Stimulated activated CD8-positive, alpha-beta memory T cell treated with anti-CD3 and anti-CD28 coated beads, Interleukin-7, amount 100 ng/mL, for 48 hours (primary cell): Measurements from ENCODE around the gene CALN1.

Source experiments
- DNase-seq, 2 donors: peaks; one replicate each; pipeline ENCODE4 v3.0.0-alpha.2; 2020; ENCODE audit warnings: low read depth in 1 of 2; ENCODE audit errors: extremely low read depth in 1 of 2

CALN1 gene

GRCh38 chr7:72326811-72327210, 85.3 kb downstream of the CALN1 start:
- no peak for DNase-seq

GRCh38 chr7:72326365-72326764, 85.8 kb downstream of the CALN1 start:
- DNase-seq, result no peak

GRCh38 chr7:72325561-72325960, 86.6 kb downstream of the CALN1 start:
- no peak for DNase-seq

- DNase-seq, result no peak
Measured at GRCh38 chr7:72321637-72322036, 90.5 kb downstream of the CALN1 start.

GRCh38 chr7:72321081-72321480, 91.1 kb downstream of the CALN1 start:
- no peak for DNase-seq

- DNase-seq, result no peak
Measured at GRCh38 chr7:72317341-72317740, 94.8 kb downstream of the CALN1 start.

- no peak for DNase-seq
Measured at GRCh38 chr7:72316148-72316547, 96.0 kb downstream of the CALN1 start.

GRCh38 chr7:72313906-72314305, 98.2 kb downstream of the CALN1 start:
- DNase-seq, result no peak

GRCh38 chr7:72310301-72310700, 101.8 kb downstream of the CALN1 start:
- DNase-seq, result no peak

GRCh38 chr7:72309476-72309875, 102.7 kb downstream of the CALN1 start:
- DNase-seq, result no peak

GRCh38 chr7:72308986-72309385, 103.2 kb downstream of the CALN1 start:
- no peak for DNase-seq

GRCh38 chr7:72307566-72307965, 104.6 kb downstream of the CALN1 start:
- no peak for DNase-seq

GRCh38 chr7:72298912-72299311, 113.2 kb downstream of the CALN1 start:
- DNase-seq, result no peak

GRCh38 chr7:72298091-72298490, 114.0 kb downstream of the CALN1 start:
- DNase-seq, result no peak

GRCh38 chr7:72297636-72298035, 114.5 kb downstream of the CALN1 start:
- DNase-seq, result no peak

GRCh38 chr7:72292794-72293193, 119.3 kb downstream of the CALN1 start:
- DNase-seq, result no peak

GRCh38 chr7:72292118-72292517, 120.0 kb downstream of the CALN1 start:
- DNase-seq, result no peak

GRCh38 chr7:72286519-72286918, 125.6 kb downstream of the CALN1 start:
- DNase-seq, result no peak

- no peak for DNase-seq
Measured at GRCh38 chr7:72283309-72283708, 128.8 kb downstream of the CALN1 start.

- no peak for DNase-seq
Measured at GRCh38 chr7:72281308-72281707, 130.8 kb downstream of the CALN1 start.

GRCh38 chr7:72279203-72279602, 132.9 kb downstream of the CALN1 start:
- no peak for DNase-seq

GRCh38 chr7:72278550-72278949, 133.6 kb downstream of the CALN1 start:
- no peak for DNase-seq

- no peak for DNase-seq
Measured at GRCh38 chr7:72275382-72276070, 136.6 kb downstream of the CALN1 start.
